HTERT RPE-1 (cell line): Measurements from ENCODE around the gene DMPK.

Experiments used
- in situ Hi-C: fragments of 300-500 bp; cut with MboI; formaldehyde crosslinking; loops from 4 replicates; pipeline ENCODE4 v1.14.3; 2020; ENCODE audit warnings: low sequenced_read_pairs

The DMPK gene

DNA sequence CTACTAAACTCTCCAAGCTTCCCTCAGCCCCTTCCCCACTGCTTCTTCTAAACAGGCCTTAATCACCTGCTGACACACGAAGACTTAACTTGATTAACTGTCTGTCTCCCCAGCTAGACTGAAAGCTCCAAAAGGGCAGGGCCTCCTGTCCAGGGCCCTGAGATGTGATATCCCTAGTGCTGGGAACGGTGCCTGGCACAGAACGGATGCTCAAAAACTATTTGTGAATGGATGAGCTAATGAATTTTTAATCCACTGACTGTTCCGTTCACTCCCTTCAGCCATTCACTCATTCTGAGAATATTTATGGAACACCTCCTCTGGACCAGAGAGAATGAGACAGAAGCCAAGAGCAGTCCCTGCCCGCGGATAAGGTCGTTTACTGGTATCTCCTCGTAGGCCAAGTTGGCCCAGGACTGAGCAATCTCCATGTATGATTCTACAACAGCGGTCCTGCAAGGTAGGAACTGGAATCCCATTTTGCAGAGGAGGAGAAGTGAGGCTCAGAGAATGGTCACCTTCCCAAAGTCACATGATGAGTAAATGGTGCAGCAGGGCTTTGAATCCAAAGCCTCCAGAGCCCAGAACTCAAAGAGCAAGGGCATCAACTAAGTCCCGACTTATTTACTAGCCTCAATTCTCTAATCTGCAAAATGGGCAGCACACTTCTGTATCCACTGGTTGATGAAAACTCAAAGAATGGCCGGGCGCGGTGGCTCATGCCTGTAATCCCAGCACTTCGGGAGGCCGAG, 6.9 kb upstream of the DMPK start:
- in situ Hi-C loops: no loop called here

DNA sequence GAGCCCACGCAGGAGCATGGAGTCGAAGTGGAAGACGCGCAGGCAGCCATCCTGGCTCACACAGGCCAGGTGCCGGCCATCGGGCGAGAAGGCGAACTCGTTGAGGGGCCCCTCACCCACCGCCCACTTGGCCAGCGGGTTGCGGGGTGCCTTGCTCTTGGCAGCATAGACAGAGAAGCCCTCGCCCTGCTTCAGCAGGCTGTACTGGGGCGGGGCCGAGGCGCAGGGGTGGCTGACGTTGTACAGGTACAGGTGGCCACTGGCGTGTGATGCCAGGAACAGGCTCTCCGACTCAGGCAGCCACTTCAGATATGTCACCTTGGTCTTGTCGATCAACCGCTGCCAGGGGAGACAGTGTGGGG, 4.2 kb upstream of the DMPK start:
- in situ Hi-C loops: no loop called here

DNA sequence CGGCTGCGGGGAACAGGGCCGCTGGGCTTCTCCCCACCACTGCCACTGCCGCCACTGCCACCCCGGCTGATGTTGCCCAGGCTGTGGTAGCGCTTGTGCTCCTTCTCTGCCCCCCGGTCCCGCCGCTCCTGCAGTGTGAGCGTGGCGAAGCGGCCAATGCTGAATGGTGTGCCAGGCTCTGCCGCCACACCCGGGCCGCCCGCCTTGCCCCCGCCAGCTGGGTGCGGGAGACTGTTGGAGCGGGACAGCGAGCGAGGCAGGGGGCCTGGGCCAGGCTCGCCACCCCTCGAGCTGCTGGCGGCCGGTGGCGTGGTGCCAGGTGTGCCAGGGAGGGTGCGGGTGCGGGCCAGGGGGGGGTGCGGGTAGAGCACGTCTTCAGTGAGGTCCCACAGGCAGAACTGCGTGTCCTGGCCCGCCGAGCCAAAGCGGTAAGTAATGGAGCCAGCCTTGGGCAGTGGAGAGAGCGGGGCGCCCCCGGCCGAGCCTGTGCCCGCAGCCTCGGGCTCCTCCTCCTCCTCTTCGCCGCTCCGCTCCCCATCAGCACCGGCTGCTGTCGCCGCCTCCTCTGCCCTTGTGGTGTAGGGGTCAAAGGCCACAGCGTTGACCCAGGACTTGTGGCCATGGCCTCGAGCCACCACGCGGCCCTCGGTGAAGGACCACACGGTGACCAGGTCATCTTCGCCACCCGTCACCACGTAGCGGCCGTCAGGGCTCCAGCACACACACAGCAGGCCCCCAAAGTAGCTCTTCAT, 3.7 kb upstream of the DMPK start:
- in situ Hi-C loops: no loop called here

DNA sequence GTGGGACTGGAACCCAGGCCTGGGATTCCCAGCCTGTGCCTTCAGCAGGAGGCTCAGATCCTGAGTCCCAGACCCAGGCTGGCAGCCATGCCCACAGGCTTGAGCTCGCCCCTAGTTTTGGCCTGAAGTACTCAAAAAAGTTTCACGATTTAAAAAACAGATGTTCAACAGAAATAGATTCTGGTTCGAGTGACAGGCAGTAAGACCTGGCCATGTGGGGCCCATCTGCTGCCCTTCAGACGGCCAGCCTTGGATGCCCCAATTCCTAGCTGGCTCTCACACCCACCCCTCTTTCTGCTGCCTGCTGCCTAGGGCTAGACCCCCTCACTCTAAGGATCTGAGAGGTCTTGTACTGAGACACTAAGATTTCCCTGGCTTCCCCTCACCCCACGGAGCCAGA, 2.8 kb upstream of the DMPK start:
- in situ Hi-C loops: no loop called here

DNA sequence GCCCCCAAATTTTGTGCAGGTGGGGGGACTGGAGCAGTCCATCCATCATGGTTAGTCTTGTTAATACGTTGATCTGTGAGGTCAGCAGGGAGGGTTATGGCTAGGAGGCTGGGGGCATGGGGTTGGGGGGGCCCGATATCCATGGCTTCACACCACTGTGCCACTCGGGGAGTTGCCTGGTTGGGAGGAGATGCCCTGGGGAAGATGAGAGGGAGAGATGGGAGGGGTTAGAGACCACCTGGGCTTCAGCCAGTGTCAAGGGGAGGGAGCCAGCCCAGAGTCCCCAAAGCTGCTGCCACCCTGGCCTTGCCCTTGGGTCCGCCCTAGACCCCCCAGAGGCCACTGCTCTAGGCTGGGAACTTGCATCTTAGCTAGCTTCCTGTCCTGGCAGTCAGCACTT, 1.8 kb upstream of the DMPK start:
- in situ Hi-C loops: no loop called here

DNA sequence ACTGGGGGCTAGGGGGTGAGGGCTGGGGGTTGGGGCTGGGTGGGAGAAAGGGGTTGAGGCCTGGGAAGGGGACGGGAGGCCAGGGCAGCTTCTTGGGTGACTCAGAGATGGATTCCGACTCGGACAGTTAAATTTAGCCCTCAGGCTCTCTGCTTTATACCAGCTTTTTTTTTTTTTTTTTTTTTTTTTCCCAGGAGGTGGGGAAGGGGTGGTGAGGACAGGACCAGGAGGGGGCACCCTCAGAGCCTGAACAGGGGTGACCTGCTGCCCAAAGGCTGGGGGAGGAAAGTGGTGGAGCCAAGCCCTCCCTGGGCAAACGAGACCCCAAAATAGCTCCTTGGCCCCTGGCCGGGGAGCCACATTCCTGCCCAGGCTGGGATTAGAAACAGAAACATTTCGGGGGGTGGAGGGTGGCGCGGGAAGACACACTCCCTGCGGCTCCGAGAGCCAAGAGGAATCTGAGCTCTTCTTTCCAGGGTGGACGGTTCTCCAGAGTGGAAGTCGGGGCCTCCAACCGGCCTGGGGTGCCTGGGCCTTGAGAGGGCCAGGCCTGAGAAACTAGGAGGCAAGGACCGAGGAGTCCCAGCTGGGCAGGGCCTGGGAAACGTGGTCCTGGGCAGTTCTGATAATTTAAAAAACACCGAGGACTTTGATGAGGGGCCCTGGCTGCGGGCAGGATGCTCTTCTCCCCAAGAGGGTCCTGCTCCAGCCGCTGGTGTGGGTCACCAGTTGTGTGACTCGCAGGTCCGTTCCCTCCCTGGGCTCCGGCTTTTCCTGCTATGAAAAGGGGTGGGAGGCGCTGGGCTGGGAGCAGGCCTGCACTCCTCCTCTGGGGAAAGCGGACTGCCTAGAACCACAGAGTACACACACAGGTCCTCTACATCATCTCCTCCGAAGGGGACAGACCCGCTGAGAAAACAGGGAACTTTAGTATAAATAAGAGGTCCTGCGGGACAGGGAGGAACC, 813 bp upstream of the DMPK start:
- in situ Hi-C loops: no loop called here

DNA sequence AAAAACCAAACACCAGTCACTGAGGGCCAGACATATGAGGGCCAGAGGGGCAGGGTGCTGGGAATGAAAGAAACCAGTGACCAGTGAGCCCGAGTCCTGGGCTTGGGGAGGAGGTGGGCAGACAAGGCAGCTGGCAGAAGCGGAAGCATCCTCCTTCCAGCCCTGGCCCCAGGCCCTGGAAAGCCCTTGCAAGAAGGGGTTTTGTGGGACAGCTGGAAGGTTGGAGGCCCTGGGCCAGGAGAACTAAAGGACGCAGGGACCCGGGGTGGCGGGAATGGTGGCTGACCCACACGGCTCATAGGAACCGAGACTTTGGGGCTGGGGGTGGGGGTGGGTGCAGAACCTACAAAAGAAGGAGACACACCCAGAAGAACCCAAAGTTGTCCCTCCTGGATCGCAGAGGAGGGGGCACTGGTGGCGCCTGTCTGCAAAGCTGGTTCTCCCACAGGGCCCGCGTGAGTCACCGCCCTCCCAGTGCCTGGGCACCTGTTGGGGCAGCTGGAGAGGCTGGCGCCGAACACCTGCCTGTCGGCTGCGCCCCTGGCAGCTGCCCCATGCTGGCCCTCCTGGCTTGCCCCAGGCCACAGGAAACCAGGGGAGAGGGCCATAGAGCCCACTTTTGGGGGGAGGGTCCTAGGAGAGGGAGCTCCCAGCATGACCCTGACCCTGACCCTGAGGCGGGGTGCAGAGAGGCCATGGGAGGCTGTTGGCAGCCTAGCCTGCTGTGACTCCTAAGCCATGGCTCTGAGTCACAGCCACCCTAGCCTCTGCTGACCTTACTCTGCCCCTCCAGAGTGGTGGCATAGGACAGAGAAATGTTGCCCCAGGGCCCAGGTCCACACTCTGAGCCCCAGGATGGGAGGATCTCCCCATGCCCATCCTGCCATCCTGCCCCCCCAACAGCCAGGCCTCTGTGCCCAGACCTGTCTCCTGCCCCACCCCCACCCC, 802 bp downstream of the DMPK start:
- in situ Hi-C loops: no loop called here

DNA sequence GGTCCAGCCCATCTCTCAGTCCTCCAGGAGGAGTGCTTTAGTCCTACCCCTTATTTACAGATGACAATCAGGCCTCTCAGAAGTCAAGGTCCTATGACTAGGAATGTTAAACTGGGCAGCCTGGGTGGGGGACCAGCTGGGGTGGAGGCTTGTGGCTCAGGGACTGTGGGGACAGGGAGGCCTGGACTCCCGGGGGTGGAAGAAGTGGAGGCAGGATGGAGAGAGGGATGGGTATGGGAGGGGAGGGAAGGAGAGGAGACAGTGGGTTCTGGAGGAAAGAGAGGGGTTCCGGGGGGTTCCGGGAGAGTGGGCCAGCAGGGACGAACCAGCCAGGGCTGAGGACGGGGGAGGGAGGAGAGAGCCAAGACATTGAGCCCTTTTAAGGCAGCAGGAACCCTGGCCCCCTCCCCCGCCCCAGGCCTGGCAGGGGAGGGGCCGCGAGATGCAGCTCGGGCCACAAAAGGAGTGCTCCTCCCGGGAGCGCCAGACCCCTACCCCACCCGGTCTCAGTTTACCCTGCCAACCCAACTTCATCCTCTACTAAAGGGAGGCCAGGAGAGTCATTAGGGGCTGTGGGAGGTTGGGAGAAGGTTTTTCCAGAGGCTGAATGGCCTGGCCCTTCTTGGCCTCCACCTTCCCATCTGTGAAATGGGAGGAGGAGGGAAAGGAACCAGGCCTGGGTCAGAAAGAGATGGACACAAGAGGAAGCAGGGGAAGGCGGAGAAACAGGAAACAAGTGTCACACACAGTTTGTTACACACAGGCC, 1.7 kb downstream of the DMPK start:
- in situ Hi-C loops: no loop called here

DNA sequence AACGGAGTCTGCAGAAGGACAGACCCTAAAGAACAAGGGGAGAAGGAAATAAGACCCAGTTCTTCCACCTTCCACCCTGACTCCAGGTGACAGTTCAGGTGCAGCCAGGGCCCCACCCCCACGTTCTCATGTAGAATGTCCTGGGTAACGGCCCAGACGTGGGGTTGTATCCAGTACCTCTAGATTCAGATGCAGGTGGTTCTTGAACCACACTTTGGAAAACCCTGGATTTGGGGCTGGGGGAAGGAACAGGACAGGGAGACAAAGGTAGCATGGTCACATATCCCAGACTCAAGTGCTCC, 2.2 kb downstream of the DMPK start:
- in situ Hi-C loops: no loop called here

DNA sequence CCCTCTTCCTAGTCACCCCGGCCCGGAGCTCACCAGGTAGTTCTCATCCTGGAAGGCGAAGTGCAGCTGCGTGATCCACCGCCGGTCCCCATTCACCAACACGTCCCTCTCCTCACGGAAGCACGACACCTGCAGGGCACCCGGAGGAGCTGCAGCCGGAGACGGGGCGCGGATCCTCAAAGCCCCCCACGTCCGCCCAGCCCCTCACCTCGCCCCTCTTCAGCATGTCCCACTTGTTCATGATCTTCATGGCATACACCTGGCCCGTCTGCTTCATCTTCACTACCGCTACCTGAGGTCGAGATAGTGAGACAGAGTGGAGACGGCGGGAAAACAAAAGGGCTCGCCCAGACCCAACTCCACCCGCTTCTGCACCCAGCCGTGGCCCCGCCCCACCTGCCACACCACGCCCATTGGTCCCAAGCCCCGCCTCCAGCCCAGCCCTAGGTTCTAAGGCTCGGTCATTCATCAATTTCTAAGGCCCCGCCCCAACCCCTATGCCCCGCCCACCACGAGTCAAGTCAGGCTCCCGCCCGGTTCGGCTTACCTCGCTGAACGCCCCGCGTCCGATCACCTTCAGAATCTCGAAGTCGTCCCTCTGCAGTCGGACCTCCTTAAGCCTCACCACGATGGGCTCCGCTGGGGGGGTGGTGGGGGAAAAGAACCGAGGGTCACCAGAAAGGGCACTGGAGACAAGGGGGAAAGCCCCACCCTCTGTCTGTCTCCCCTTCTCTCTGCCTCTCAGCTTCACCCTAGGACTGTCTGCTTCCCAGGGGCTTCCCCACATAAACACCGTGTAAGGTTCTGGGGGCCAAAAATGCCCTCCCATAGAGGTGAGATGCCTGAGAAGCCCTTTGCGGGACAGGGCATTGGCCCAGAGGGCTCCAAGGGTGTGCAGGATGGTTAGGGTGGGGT, 2.8 kb downstream of the DMPK start:
- in situ Hi-C loops: no loop called here

DNA sequence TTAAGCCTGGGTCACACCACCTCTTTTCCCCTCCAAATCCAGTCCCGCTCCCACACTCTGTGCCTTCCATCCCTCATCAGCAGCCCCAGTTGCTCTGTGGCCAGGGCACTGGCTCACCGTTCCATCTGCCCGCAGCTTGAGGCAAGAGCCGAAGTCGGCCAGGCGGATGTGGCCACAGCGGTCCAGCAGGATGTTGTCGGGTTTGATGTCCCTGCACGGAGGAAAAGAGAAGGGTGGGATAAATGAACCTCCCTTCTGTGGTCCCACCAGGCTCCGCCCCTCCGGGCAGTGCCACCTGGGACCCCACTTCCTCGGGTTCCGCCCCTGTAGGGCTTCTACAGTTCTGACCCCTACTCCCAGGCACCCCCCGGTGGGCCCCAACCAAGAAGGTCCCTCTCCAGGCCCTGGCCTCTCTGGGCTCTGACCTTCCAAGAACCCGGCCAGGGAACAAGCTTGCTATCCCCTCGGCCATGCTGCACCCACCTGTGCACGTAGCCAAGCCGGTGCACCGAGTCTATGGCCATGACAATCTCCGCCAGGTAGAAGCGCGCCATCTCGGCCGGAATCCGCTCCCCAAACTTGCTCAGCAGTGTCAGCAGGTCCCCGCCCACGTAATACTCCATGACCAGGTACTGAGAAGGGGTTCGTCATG, 4.2 kb downstream of the DMPK start:
- in situ Hi-C loops: no loop called here

DNA sequence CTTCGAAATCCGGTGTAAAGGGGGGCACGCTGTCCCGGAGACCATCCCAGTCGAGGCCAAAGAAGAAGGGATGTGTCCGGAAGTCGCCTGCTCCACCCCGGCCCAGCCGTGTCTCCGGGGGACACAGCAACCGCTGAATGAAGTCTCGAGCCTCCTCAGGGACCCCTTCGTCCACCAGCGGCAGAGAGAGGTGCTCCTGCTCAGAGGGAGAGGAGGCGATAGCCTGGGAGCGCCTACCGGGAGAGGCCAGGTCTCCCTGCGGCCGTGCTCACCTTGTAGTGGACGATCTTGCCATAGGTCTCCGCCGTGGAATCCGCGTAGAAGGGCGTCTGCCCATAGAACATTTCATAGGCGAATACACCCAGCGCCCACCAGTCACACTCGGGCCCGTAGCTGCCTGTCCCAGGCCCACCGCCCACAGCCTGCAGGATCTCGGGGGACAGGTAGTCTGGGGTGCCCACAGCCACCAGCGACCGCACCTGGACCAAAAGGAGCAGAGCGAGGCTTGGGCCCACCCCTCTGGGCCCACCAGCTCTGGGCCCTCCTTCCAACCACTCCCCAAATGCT, 4.8 kb downstream of the DMPK start:
- in situ Hi-C loops: no loop called here

DNA sequence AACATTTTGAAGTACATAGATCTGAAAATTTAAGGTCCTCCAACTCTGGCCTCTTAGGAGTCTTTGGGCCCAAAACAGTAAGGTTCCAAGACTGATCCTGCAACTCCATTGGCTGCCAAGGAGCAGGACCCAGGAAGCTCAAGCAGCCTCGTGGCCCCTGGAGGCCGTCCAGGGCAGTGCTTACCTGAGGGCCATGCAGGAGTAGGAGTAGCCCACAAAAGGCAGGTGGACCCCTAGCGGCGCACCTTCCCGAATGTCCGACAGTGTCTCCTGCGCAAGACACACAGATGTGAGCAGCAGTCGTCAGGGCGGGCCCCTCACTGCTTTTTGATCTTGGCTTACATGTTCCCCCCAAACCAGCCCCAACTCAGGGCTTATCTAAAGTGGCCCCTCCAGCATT, 7.5 kb downstream of the DMPK start:
- in situ Hi-C loops: no loop called here

DNA sequence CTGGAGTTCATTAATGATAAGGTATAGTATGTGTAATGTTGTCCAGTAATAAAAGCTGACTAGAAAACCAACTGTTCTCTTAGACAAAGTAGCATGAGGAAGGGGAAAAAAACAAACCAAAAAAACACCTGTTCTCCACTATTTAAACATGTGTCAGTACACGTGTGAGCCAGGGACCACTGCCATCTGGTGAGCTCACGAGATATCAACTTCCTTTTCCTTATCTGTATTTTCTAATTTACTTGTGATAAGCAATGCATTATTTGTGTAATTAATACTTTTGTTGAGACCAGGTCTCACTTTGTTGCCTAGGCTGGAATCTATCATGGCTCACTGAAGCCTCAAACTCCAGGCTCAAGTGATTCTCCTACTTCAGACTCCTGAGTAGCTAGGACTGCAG, 8.9 kb downstream of the DMPK start:
- in situ Hi-C loops: no loop called here

DNA sequence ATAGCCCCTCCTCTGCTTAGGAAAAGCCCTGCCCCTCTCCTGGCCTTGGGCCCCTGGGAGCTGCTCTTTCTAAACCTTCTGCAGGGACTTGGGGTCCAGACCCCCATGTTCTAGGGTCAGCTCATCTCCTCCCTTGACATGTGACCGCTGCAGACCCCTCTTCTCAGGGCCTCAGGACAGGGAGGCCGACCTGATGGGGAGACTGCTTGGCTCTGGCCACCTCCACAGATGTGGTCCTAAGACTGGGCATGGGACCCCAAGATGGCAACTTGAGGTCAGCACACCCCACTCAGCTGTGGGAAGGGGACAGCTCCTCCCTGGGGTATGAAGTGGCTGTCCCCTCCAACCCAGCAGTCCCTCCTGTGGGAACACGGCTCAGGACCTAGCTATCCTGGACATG, 9.4 kb downstream of the DMPK start:
- in situ Hi-C loops: no loop called here

DNA sequence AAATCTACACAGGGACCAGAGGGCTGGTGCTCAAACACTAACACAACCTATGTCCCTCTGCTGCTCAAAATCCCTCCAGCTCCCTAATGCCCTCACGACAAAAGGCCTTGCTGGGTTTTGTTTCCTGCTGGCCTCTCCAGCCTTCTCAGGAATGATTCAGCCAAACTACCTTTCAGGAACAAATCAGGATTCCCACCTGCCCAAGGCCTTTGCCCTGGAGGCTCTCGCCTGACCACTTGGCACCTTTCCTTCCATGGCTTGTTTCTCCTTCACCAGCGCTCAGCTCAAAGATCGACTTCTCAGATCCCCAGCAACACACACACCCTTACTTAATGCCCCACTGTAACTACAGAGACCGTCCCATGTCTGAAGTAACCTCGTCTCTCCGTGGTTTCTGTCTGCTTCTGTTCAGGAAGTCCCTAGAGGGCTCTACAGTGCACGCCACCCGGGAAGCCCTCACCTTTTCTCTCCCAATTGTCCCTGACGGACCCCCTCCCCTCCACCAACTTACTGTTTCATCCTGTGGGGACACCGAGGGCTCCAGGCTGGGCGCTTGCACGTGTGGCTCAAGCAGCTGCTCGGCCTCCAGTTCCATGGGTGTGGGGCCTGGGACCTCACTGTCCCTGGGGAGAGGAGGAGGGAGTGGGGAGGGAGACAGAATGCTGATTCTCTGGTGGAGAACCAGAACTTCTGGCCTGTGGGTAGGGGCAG, 10.0 kb downstream of the DMPK start:
- in situ Hi-C loops: no loop called here

DNA sequence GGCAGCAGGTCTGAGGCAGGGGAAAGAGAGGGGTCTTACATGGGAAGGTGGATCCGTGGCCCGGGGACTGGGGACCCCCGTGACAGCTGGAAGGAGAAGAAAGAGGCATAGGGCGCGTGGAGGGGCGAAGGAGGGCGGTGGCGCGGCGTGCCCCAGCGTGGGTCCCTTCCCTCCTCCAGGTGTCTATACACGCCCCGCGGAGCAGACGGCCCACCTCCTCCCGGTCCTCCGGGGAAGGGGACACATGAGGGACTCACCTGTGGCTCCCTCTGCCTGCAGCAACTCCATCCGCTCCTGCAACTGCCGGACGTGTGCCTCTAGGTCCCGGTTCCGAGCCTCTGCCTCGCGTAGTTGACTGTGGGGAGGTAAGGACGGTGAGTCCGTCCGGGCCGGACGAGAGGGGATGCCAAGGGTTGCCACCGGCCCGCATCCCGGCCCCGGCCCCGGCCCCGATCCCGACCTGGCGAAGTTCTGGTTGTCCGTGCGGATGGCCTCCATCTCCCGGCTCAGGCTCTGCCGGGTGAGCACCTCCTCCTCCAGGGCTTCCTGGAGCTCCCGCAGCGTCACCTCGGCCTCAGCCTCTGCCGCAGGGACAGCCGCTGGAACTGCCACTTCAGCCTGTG, 10.9 kb downstream of the DMPK start:
- in situ Hi-C loops: no loop called here
